ENCODE measurements around the gene APBA3.

DNA sequence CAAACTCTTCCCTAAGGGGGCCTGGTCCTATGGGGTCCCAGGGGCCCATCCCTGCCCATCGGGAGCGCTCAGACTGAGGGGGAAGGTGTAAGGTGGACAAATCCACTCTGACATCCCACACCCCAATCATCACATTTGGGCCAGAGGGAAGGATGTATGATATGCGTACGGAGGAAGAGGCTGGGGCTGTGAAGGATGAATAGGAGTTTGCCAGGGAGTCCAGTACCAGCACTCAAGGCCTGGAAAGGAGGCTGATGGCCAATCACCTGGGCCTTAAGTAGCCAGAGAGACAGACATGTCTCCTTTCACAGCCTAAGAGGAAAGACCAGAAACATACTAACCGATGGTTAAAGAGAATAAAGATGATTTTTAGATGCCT is 38.4 kb downstream of the APBA3 start:
- TF ChIP-seq CTCF (IDR thresholded peaks at IDR 0.05) (no peak), POLR2AphosphoS5 (IDR thresholded peaks at IDR 0.05; ENCODE audit: low read depth, low read length) (no peak), TCF7L2 (IDR thresholded peaks at IDR 0.05; ENCODE audit: low read depth, low read length) (no peak)
- TF ChIP-seq, protein P1, sequence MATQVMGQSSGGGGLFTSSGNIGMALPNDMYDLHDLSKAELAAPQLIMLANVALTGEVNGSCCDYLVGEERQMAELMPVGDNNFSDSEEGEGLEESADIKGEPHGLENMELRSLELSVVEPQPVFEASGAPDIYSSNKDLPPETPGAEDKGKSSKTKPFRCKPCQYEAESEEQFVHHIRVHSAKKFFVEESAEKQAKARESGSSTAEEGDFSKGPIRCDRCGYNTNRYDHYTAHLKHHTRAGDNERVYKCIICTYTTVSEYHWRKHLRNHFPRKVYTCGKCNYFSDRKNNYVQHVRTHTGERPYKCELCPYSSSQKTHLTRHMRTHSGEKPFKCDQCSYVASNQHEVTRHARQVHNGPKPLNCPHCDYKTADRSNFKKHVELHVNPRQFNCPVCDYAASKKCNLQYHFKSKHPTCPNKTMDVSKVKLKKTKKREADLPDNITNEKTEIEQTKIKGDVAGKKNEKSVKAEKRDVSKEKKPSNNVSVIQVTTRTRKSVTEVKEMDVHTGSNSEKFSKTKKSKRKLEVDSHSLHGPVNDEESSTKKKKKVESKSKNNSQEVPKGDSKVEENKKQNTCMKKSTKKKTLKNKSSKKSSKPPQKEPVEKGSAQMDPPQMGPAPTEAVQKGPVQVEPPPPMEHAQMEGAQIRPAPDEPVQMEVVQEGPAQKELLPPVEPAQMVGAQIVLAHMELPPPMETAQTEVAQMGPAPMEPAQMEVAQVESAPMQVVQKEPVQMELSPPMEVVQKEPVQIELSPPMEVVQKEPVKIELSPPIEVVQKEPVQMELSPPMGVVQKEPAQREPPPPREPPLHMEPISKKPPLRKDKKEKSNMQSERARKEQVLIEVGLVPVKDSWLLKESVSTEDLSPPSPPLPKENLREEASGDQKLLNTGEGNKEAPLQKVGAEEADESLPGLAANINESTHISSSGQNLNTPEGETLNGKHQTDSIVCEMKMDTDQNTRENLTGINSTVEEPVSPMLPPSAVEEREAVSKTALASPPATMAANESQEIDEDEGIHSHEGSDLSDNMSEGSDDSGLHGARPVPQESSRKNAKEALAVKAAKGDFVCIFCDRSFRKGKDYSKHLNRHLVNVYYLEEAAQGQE (IDR thresholded peaks at IDR 0.05; ENCODE audit: insufficient read depth in 1 of 2, low read depth in 2 of 2, low read length in 1 of 2) = no peak

Data from Panc1 (cell line).